T47D (cell line): ENCODE data around the gene DGKI.

Experiments
- DNase-seq, 2 experiments: peaks; one replicate each; pipeline versions ENCODE4 v3.0.0 to v3.0.0-alpha.2; 2011 to 2012; ENCODE audit warnings: low read depth in 1 of 2, low spot score in 1 of 2
- JUND ChIP-seq: IDR thresholded peaks from 2 replicates; pipeline ENCODE4 v1.6.1; 2012; ENCODE audit warnings: low read depth
- in situ Hi-C: cut with HindIII; loops from 2 replicates; pipeline ENCODE4 v1.10.0; 2016; ENCODE audit warnings: low sequenced_read_pairs, low pct_unique_long_range_greater_than_20kb

Gene DGKI

GRCh38 chr7:137506031-137506430 is 340.7 kb downstream of the DGKI start:
- DNase-seq, result no peak
- in situ Hi-C loops, result no loop called here
- no peak for TF ChIP-seq JUND

GRCh38 chr7:137501562-137501961 is 345.2 kb downstream of the DGKI start:
- in situ Hi-C loops, result no loop called here
- no peak for TF ChIP-seq JUND
- DNase-seq, result no peak

DNA sequence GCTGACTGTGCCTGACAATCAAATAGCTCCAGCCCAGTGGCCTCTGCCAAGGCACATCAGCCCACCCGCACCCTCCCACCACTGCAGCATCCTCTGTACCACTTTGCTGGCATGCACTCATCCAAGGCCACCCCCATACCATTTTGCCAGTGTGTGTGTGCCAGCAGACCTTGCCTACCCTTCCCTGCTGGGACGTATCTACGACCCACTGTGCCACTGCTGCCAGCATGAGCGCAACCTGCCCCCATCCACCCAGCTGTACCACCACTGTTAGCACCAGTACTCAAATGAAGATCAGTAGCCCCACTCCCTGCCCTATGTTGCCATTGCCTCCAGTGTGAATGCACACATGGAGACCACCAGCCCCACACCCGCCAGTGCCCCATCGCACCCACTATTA is 353.9 kb downstream of the DGKI start:
- TF ChIP-seq JUND, result no peak
- no peak for DNase-seq
- in situ Hi-C loops, result no loop called here

DNA sequence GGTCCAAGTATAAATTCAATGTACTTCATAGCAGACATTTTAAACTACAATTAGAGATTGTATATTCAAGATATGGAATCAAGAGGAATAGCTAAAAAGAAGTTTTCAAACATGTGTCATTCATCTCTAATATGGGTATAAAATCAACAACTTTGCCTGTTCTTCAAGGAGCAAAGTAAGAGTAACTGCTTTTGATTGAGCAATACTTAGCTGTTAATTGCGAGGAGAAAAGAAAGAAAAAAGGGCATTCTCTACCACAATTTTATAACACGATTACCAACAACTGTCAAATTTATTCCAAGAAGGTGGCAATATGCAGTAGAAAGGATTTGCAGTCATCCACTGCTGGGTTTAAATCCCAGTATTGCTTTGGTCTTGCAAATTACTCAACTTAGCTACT is 356.9 kb downstream of the DGKI start:
- DNase-seq, result no peak
- no peak for TF ChIP-seq JUND
- in situ Hi-C loops, result no loop called here

- in situ Hi-C loops, result no loop called here
- peak in 1 of 2 experiments; percentile 3 for DNase-seq
- TF ChIP-seq JUND, result no peak
Measured at GRCh38 chr7:137488038-137488437, 358.7 kb downstream of the DGKI start.

DNA sequence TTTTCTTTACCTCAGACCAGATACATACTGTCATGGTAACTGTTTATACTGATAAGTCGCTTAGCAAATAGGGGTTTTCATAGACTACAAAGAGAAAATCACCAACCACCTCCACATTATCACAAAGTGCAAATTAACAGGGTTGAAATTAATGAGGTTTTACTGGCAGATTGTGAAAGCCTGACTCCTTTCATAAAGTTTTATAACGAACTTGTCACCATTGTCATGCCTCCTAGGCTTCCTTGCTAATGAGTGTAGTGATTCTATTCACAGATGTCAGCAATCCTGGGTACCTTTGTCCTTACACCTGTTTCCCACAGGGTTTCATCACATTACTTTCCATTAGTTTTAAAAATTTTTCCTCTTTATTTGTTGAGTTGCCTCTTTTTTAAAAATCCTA is 361.0 kb downstream of the DGKI start:
- DNase-seq, result no peak
- TF ChIP-seq JUND, result no peak
- in situ Hi-C loops, result no loop called here

GRCh38 chr7:137484326-137484725 is 362.4 kb downstream of the DGKI start:
- TF ChIP-seq JUND, result no peak
- in situ Hi-C loops, result no loop called here
- DNase-seq, result no peak

- TF ChIP-seq JUND, result no peak
- DNase-seq, result no peak
- in situ Hi-C loops, result no loop called here
Measured at GRCh38 chr7:137482466-137482865, 364.3 kb downstream of the DGKI start.

DNA sequence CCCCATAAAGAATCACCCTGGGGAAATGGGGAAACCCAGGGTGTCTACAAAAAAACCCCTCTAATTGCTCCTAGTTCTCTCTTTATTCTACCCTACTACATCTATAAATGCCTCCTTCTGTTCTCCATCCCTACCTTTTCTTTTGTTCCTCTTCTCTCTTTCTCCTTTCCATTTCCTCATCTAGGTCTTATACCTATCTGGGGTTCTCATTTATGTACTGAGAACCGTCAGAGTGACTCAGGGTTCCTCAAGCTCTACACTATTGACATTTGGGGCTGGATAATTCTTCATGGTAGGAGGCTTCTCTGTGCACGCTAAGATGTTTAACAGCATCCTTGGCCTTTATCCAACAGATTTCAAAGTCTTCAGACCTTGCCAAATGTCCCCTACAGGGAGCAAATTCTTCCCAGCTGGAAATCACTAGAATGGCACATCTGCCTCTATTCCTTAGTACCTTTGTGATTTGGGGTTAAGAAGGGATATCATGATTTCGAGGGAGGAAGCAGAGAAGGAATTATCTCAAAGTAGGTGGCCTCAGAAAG is 365.9 kb downstream of the DGKI start:
- in situ Hi-C loops, result no loop called here
- TF ChIP-seq JUND, result no peak
- no peak for DNase-seq

DNA sequence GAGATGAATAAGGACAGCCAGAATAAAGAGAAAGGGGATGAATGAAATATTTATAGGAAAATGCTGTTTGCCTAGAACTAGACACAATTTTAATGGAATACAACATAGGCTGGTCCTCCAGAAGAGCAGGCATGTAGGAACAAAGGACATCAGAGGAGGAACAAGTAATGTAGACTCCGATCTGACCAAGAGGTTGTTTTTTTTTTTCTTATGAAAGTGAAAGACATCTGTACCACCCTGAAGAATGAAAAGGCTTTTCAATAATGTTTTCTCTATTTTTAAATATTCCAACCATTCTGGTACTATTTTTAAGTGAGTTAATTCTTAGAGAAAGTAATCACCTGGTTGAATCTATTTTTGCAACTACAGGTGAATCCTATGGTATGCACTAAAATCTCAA is 366.4 kb downstream of the DGKI start:
- in situ Hi-C loops, result no loop called here
- TF ChIP-seq JUND, result no peak
- no peak for DNase-seq

DNA sequence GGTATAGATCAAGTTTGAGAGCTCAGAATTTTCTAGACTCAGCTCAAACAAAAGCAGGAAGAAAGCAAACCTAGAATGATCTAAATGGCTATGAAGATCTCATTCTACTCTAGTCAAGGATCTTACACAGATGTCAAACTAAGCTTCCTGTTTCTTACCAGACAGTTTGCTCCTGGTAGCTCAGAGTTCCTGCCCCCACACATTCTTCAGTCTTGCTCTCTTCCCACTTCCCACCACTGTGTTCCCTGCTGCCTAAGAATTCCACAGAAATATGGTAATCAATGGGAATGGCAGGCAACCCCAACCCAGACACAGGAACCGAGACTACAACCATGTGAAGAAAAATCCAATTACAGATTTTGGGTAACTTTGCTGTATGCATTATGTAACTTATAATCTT is 369.8 kb downstream of the DGKI start:
- in situ Hi-C loops, result no loop called here
- no peak for DNase-seq
- TF ChIP-seq JUND, result no peak

DNA sequence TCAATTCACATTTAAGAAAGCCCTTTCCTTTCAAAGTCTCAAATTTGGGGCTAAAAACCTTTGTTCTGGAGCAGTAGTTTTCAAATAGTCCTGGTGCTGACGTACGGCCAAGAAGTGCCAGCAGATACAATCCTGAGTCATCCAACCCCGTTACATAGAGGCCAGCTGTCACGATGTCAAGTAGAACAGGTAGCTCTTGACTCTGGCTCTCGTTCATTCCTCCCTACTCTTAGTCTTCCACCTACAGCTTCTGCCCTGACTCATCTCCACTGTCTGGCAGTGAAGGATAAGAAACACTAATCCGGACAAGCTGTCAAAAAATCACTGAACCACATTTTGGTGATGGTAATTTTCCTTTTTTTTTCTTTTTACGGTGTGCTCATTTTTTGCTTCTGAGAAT is 370.8 kb downstream of the DGKI start:
- in situ Hi-C loops, result no loop called here
- TF ChIP-seq JUND, result no peak
- no peak for DNase-seq

DNA sequence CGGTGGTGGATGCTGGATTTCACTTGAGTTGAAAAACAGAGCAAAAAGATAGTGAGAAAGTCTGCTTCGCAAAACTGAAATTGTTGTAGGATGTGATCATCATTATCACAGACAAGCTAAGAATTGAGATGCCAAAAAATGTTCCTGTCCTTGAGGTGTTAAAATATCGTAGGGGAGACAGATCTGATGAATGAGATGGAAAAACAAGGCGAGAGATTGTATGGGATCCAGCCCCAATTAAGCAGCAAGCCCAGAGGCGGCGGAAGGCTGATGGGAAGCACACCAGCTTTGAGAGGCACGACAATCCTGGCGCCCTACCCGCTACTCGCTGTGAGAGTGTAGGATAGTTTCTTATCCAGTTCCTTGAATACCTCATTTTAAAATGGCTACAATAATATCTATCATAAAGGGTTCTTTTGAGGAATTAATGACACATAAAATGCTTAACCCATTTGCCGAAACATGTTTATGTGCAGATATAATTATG is 372.2 kb downstream of the DGKI start:
- no peak for TF ChIP-seq JUND
- in situ Hi-C loops, result no loop called here
- no peak for DNase-seq

DNA sequence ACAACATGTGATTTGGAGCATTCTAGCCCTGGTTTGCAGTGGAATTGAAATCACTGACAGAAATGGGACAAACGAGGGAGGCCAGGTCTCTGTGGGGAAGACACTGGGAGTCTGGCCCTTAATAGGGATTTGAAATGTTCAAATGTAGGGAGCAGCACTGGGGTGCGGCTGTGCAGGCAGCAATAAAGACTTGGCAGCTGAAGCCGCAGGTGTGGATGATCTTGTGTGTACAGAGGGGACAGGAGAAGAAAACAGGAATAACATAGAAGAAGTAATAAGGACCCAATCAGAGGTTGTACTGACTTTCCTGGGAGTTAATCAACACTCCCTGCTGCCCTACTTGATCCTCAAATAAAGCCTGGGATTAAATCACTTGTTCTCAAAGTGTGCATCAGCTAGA is 375.6 kb downstream of the DGKI start:
- in situ Hi-C loops, result no loop called here
- no peak for TF ChIP-seq JUND
- DNase-seq, result no peak
